B cell (primary cell): Measurements from ENCODE around the gene SLC38A5. TPM values are rescaled to one million over a fixed set of nuclear protein-coding genes. Genes with fewer than 3 reads are reported as not detected.
A peak's percentile ranks its signal among the peaks of the same experiment; 100 is the strongest.

Source experiments
- ATAC-seq: fragments of 200-7000 bp; cut with Tn5 transposase; one replicate; pipeline ENCODE4 v1.10.0; 2021; ENCODE audit warnings: low read depth, mild to moderate bottlenecking, moderate number of reproducible peaks, moderate library complexity
- CTCF ChIA-PET: fragments of 350-600 bp; sonication (Branson Sonifier 250); formaldehyde crosslinking; loops from one replicate; lab custom pipeline; 2021; ENCODE audit warnings: antibody characterized with exemption, inconsistent platforms; lab: Charles Lee
- POLR2A ChIA-PET: fragments of 350-600 bp; sonication (Branson Sonifier 250); formaldehyde crosslinking; loops from one replicate; lab custom pipeline; 2021; ENCODE audit warnings: antibody characterized with exemption; lab: Charles Lee
- DNase-seq: peaks from one replicate; pipeline ENCODE4 v3.0.0; 2013
- H2AFZ ChIP-seq: 2 replicates; pipeline ENCODE4 v1.6.1; 2012; ENCODE audit warnings: mild to moderate bottlenecking, low read depth, low read length; ENCODE audit not compliant: insufficient read depth, poor library complexity, severe bottlenecking
- H3K27ac ChIP-seq, 2 donors: 1 replicate in 1 of 2; 2 replicates in 1 of 2; pipeline ENCODE4 v1.5.1; 2012 to 2013; ENCODE audit warnings: low read length in 2 of 2, mild to moderate bottlenecking in 2 of 2, moderate library complexity in 1 of 2
- H3K27me3 ChIP-seq, 4 experiments: fragments of 200-600 bp in 1 of 4; sonication (generic) in 1 of 4; replicated peaks in 1 of 4; 1 replicate in 2 of 4; 2 replicates in 2 of 4; pipeline versions ENCODE4 v1.6.1 to v1.7.0; 2013 to 2016; ENCODE audit warnings: low read length in 3 of 4, mild to moderate bottlenecking in 2 of 4, mixed read lengths in 1 of 4, moderate library complexity in 1 of 4; ENCODE audit not compliant: insufficient read depth in 4 of 4, control insufficient read depth in 3 of 4; ENCODE audit errors: control extremely low read depth in 1 of 4
- H3K36me3 ChIP-seq, 2 experiments: replicated peaks in 1 of 2; 1 replicate in 1 of 2; 2 replicates in 1 of 2; pipeline versions ENCODE4 v1.6.1 to v1.7.1; 2013; ENCODE audit warnings: low read length in 1 of 2; ENCODE audit not compliant: insufficient read depth in 2 of 2, control insufficient read depth in 1 of 2; ENCODE audit errors: control extremely low read depth in 1 of 2, extremely low read depth in 1 of 2
- H3K4me1 ChIP-seq, 2 donors: fragments of 200-600 bp in 1 of 2; sonication (generic) in 1 of 2; 1 replicate in 1 of 2; 2 replicates in 1 of 2; pipeline versions ENCODE4 v1.5.1 to v1.6.1; 2013 to 2017; ENCODE audit warnings: low read length in 2 of 2; ENCODE audit not compliant: control insufficient read depth in 2 of 2, insufficient read depth in 2 of 2
- H3K4me2 ChIP-seq: replicated peaks from 2 replicates; pipeline ENCODE3; 2012; ENCODE audit warnings: mild to moderate bottlenecking, low read depth, low read length; ENCODE audit not compliant: poor library complexity, severe bottlenecking
- H3K4me3 ChIP-seq, 5 experiments: fragments of 200-600 bp in 1 of 5; sonication (generic) in 1 of 5; 1 replicate in 3 of 5; 2 replicates in 2 of 5; pipeline versions ENCODE4 v1.5.1 to v1.7.0; 2011 to 2016; ENCODE audit warnings: low read length in 4 of 5, mild to moderate bottlenecking in 4 of 5, low read depth in 2 of 5, control low read depth in 1 of 5, moderate library complexity in 1 of 5; ENCODE audit not compliant: insufficient read depth in 1 of 5; ENCODE audit errors: control extremely low read depth in 1 of 5, extremely low read depth in 1 of 5
- H3K79me2 ChIP-seq: fragments of 200-600 bp; sonication (generic); one replicate; pipeline ENCODE4 v1.6.0; 2016; ENCODE audit warnings: low read length; ENCODE audit not compliant: control insufficient read depth, insufficient read depth
- H3K9ac ChIP-seq: fragments of 200-600 bp; sonication (generic); 2 replicates; pipeline ENCODE4 v1.6.1; 2017; ENCODE audit warnings: mild to moderate bottlenecking, low read length, moderate library complexity
- H3K9me3 ChIP-seq, 3 donors: one replicate each; pipeline versions ENCODE4 v1.6.1 to v1.7.1; 2013; ENCODE audit warnings: low read length in 2 of 3; ENCODE audit not compliant: control insufficient read depth in 2 of 3, insufficient read depth in 1 of 3; ENCODE audit errors: control extremely low read depth in 1 of 3
- H4K20me1 ChIP-seq: 2 replicates; pipeline ENCODE4 v1.6.0; 2012; ENCODE audit warnings: mild to moderate bottlenecking, low read length; ENCODE audit not compliant: insufficient read depth, control insufficient read depth, poor library complexity, severe bottlenecking
- H3K27ac Mint-ChIP-seq: one replicate; pipeline ENCODE4 v1.8.0; 2021; ENCODE audit warnings: mixed read lengths
- H3K27me3 Mint-ChIP-seq: one replicate; pipeline ENCODE4 v1.8.0; 2021; ENCODE audit warnings: mixed read lengths
- H3K4me1 Mint-ChIP-seq: one replicate; pipeline ENCODE4 v1.8.0; 2021; ENCODE audit warnings: mixed read lengths
- H3K4me3 Mint-ChIP-seq: one replicate; pipeline ENCODE4 v1.8.0; 2021; ENCODE audit warnings: mixed read lengths
- H3K9me3 Mint-ChIP-seq: one replicate; pipeline ENCODE4 v1.8.0; 2022; ENCODE audit warnings: mixed read lengths; ENCODE audit not compliant: insufficient read depth
- CTCF ChIP-seq: fragments of 200-600 bp; IDR thresholded peaks from one replicate; pipeline ENCODE4 v1.8.0; 2022; ENCODE audit warnings: antibody characterized with exemption, mild to moderate bottlenecking
- EZH2 ChIP-seq: IDR thresholded peaks from 2 replicates; pipeline ENCODE4 v1.6.1; 2012; ENCODE audit warnings: borderline replicate concordance, low read depth, mild to moderate bottlenecking, moderate library complexity, low read length; ENCODE audit not compliant: insufficient read depth, poor library complexity, severe bottlenecking
- whole genome bisulfite sequencing: methylation state at CpG from one replicate; pipeline ENCODE4 v1.1.5; 2013; ENCODE audit warnings: missing lambda C conversion rate; ENCODE audit not compliant: insufficient coverage; 5-methylcytosine and 5-hydroxymethylcytosine counted together
- intact Hi-C: fragments of 100-400 bp; cut with micrococcal nuclease; formaldehyde crosslinking; loops from one replicate; pipeline ENCODE4 v1.10.0; 2022
- polyA plus RNA-seq: library from polyadenylated mRNA; depleted of rRNA; stranded (reverse); fragments of >200 nt; gene quantifications from 2 replicates; pipeline ENCODE4 v1.2.3, GENCODE V29; 2012
- total RNA-seq, 2 donors: library from RNA; stranded (reverse); fragments of 120-200 nt in 1 of 2; gene quantifications; 1 replicate in 1 of 2; 2 replicates in 1 of 2; pipeline versions ENCODE4 v1.2.3 to v1.2.4, GENCODE V29; 2013 to 2022

Gene SLC38A5
- total and polyA plus RNA-seq, 2 donors (not counting 1 experiment from before 2014, with no cell fraction given) = 14.8 to 21.6 TPM

- POLR2A ChIA-PET = no interaction called here
- Histone ChIP-seq H3K27ac (no peak overlapping the region), H2AFZ (no peak overlapping the region), H3K9ac (no peak overlapping the region), H3K4me2 (no peak overlapping the region), H3K79me2 (peaks cover 9% of the 10 kb centered on the region), H3K9me3 (no peaks in the 10 kb centered on the region), H3K36me3 (no peaks in the 10 kb centered on the region), H3K4me3 (no peak overlapping the region), H3K27me3 (no peaks in the 10 kb centered on the region), H3K4me1 (peaks cover 4 to 25% of the 10 kb centered on the region in 2 donors), H4K20me1 (no peaks in the 10 kb centered on the region)
- Mint-ChIP-seq H3K27me3 (no peaks in the 10 kb centered on the region), H3K9me3 (no peaks in the 10 kb centered on the region), H3K4me3 (peak overlapping the region; percentile 34), H3K27ac (no peak overlapping the region), H3K4me1 (peaks cover 32% of the 10 kb centered on the region)
- TF ChIP-seq EZH2 (no peak), CTCF (no peak)
- ATAC-seq = no peak
- no peak for DNase-seq
- CTCF ChIA-PET = interaction anchor here (1.0 kb wide), 1 partner anchor 49 kb away, joined by 3 read pairs; no protein-coding TSS in a partner anchor
- no CpG with 5 or more reads among the region's 10 CpGs for WGBS
- intact Hi-C loops = loop anchor here (2.0 kb wide), 2 partner anchors 637 to 717 kb away; partner anchors contain the start of gene ZNF81
Observed at GRCh38 chrX:48474127-48474526, 4.1 kb upstream of the SLC38A5 start.

GRCh38 chrX:48473704-48473990 lies 3.6 kb upstream of the SLC38A5 start:
- Histone ChIP-seq H3K9me3 (no peaks in the 10 kb centered on the region), H3K27me3 (no peaks in the 10 kb centered on the region), H4K20me1 (no peaks in the 10 kb centered on the region), H3K27ac (no peak overlapping the region), H3K36me3 (no peaks in the 10 kb centered on the region), H3K4me2 (no peak overlapping the region), H3K79me2 (peaks cover 13% of the 10 kb centered on the region), H3K9ac (no peak overlapping the region), H3K4me3 (no peak overlapping the region), H2AFZ (no peak overlapping the region), H3K4me1 (peaks cover 4 to 25% of the 10 kb centered on the region in 2 donors)
- CTCF ChIA-PET = interaction anchor here (1.0 kb wide), 1 partner anchor 49 kb away, joined by 3 read pairs; no protein-coding TSS in a partner anchor
- Mint-ChIP-seq H3K27me3 (no peaks in the 10 kb centered on the region), H3K4me3 (no peak overlapping the region), H3K4me1 (peaks cover 31% of the 10 kb centered on the region), H3K9me3 (no peaks in the 10 kb centered on the region), H3K27ac (no peak overlapping the region)
- intact Hi-C loops = no loop called here
- WGBS = 100% methylated on average over 1 of the region's 9 CpGs
- no peak for DNase-seq
- no peak for TF ChIP-seq CTCF
- TF ChIP-seq EZH2 = no peak
- no peak for ATAC-seq
- POLR2A ChIA-PET = no interaction called here
